ENCODE data around the gene AGAP1.

The AGAP1 gene

GRCh38 chr2:236173036-236173728, 679.3 kb downstream of the AGAP1 start:
- DNase-seq (ENCODE audit: low read depth in 4 of 4, low spot score in 1 of 4), result no peak

GRCh38 chr2:236173729-236174607, 680.1 kb downstream of the AGAP1 start:
- DNase-seq (ENCODE audit: low read depth in 4 of 4, low spot score in 1 of 4), result no peak

- DNase-seq (ENCODE audit: low read depth in 4 of 4, low spot score in 1 of 4), result no peak
Measured at GRCh38 chr2:236175548-236176150, 681.8 kb downstream of the AGAP1 start.

GRCh38 chr2:236176417-236176816, 682.6 kb downstream of the AGAP1 start:
- DNase-seq (ENCODE audit: low read depth in 4 of 4, low spot score in 1 of 4), result no peak

- no peak for DNase-seq (ENCODE audit: low read depth in 4 of 4, low spot score in 1 of 4)
Measured at GRCh38 chr2:236176951-236177350, 683.1 kb downstream of the AGAP1 start.

GRCh38 chr2:236177604-236177966, 683.7 kb downstream of the AGAP1 start:
- peak in 2 of 4 experiments; percentile 21 to 36 for DNase-seq (ENCODE audit: low read depth in 4 of 4, low spot score in 1 of 4)

GRCh38 chr2:236177967-236178889, 684.4 kb downstream of the AGAP1 start:
- peak in 1 of 4 experiments; percentile 31 for DNase-seq (ENCODE audit: low read depth in 4 of 4, low spot score in 1 of 4)

GRCh38 chr2:236178890-236179235, 685.0 kb downstream of the AGAP1 start:
- DNase-seq (ENCODE audit: low read depth in 4 of 4, low spot score in 1 of 4), result no peak

- DNase-seq (ENCODE audit: low read depth in 4 of 4, low spot score in 1 of 4), result no peak
Measured at GRCh38 chr2:236179236-236180075, 685.6 kb downstream of the AGAP1 start.

GRCh38 chr2:236180076-236180816, 686.4 kb downstream of the AGAP1 start:
- no peak for DNase-seq (ENCODE audit: low read depth in 4 of 4, low spot score in 1 of 4)

GRCh38 chr2:236180831-236181453, 687.1 kb downstream of the AGAP1 start:
- DNase-seq (ENCODE audit: low read depth in 4 of 4, low spot score in 1 of 4), result no peak
